Measurements from ENCODE around the gene GOLGA1.

Gene GOLGA1

DNA sequence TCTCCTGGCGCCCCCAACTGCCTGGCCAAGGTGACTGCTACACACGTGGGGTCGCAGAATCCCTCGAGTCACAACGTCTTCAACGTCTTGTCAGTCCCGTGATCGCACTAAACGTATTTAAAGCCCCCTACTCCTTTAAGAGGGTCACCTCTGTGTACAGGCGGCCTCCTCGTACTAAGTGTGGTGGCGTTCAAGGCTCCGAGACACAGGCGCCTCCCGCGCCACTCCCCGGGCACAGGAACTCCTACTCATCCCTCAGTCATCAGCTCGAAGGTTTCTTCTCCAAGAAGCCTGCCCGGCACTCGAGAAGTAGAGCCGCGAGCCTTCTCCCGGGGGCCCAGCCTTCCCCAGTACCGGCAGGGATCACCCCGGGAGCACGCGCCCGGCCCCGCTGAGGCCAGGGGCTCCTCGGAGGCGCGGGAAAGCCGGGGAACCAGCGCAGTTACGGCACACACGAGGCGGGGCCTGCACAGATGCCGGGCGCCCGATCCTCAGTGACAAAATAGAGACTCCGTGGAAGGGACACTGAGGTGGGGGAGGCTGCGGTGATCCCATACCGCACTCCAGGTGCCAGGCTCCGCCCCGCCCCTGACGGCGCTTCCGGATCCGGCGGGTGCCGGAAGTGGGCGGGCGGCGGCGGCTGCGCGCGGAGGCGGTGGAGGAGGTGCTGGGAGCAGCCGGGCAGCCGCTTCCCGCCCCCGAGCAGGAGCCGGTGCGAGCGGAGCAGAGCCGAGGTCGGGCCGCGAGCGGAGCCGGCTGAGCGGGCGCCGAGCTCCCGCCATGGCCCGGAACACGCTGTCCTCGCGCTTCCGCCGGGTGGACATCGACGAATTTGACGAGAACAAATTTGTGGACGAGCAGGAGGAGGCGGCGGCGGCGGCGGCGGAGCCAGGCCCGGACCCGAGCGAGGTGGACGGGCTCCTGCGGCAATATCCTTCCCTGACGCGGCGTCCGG is 72.1 kb downstream of the GOLGA1 start:
- peaks cover 30% of the 10 kb centered on the region for H3K36me3 Mint-ChIP-seq
- peak; percentile 89 for DNase-seq
- peak overlapping the region; percentile 99 for H3K27ac Mint-ChIP-seq
- no peaks in the 10 kb centered on the region for H3K9me3 Mint-ChIP-seq
- peaks cover 57% of the 10 kb centered on the region for H3K4me1 Mint-ChIP-seq
- peak overlapping the region; percentile 94 for H3K4me3 Mint-ChIP-seq
- no peaks in the 10 kb centered on the region for H3K27me3 Mint-ChIP-seq
- CTCF ChIA-PET: interaction anchor here (0.6 kb wide), 1 partner anchor 204 kb away, joined by 3 read pairs; no protein-coding TSS in a partner anchor

DNA sequence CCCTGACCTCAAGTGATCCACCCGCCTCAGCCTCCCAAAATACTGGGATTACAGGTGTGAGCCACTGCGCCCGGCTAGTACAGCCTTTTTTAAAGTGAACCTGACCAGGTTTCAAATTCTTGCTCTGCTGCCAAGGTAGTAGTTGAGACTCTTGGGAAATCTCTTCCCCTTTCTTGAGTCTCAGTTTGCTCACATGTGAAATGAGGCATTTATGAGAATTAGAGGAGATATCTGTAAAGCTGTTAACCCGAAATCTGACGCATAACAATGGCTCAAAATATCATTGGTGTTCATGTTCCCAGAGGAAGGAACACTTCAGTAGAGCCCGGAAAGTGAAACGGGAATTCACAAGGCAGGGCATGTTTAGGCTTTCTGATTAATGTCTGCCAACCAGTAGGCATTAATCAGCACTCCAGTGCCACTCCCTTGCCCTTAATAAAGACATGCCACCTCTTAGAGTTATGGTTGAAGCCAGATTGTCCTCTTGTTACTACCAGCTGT is 77.5 kb downstream of the GOLGA1 start:
- CTCF ChIA-PET: interaction anchor here (0.8 to 1.0 kb wide), 2 partner anchors 11 to 31 kb away, joined by 3 read pairs; no protein-coding TSS in a partner anchor
- Mint-ChIP-seq H3K4me3 (peak overlapping the region; percentile 57), H3K27me3 (peaks cover 3% of the 10 kb centered on the region), H3K9me3 (no peaks in the 10 kb centered on the region), H3K4me1 (peaks cover 49% of the 10 kb centered on the region), H3K36me3 (peaks cover 28% of the 10 kb centered on the region), H3K27ac (peak overlapping the region; percentile 33)
- no peak for DNase-seq

DNA sequence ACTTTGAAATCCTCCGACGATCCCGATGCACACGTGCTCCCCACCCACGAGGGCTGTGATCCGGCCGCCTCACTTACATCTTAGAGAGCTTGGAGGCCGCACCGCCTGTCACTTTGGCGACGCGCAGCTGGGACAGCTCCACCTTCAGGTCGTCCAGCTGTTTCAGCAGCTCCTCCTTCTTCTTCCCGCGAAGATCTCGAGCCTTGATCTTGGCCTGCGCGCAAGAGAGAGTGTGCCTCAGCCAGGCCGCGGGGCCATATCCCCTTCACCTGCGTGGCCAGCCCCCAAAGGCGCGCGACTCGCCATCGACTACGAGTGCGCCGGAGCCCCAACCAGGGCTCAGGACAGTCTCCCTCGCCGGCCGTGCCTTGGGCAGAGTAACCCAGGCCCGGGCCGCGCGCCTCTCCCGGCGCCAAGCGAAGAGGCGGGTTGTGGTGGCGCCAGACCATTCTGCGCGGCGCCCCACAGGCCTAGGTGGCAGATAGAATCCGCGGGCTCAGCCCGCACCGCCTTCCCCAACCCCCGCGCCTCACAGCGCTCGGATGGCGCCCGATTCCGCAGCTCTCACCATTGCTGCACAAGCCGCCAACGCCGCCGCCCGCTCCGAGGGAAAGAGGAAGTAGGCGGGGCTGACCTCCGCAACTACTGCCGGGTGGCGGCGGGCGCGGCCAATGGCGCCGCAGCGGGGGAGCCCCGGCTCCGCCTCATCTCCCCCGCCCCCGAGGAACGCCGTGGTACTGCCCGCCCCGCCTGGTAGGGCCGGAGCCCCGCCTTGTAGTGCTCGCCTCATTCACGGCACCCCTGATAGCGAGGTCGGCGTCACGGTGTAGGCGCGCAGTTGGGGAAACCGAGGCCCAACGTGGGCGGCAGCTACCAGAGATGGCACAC is 79.3 kb downstream of the GOLGA1 start, which contains the start of the genes ARPC5L and RPL35:
Gene ARPC5L, plus strand, starts transcription at position 789 of the 888 bp plus-strand sequence. CDS start 7,161 bp downstream, outside the sequence.
Gene RPL35, minus strand, starts transcription at position 616 of the 888 bp plus-strand sequence. Its CDS starts 45 bp downstream, at position 571.
- H3K9me3 Mint-ChIP-seq: no peaks in the 10 kb centered on the region
- peaks cover 35% of the 10 kb centered on the region for H3K4me1 Mint-ChIP-seq
- peaks cover 36% of the 10 kb centered on the region for H3K36me3 Mint-ChIP-seq
- peak within 1 kb of the TSS; percentile 97 for H3K27ac Mint-ChIP-seq
- peak within 1 kb of the TSS; percentile 95 for H3K4me3 Mint-ChIP-seq
- CTCF ChIA-PET: interaction anchor here (0.6 to 3.0 kb wide), 9 partner anchors 10 to 264 kb away, joined by 3 to 21 read pairs (median 3); partner anchors contain the start of genes NR6A1 and WDR38
- peak; percentile 97 for DNase-seq
- peaks cover 3% of the 10 kb centered on the region for H3K27me3 Mint-ChIP-seq

DNA sequence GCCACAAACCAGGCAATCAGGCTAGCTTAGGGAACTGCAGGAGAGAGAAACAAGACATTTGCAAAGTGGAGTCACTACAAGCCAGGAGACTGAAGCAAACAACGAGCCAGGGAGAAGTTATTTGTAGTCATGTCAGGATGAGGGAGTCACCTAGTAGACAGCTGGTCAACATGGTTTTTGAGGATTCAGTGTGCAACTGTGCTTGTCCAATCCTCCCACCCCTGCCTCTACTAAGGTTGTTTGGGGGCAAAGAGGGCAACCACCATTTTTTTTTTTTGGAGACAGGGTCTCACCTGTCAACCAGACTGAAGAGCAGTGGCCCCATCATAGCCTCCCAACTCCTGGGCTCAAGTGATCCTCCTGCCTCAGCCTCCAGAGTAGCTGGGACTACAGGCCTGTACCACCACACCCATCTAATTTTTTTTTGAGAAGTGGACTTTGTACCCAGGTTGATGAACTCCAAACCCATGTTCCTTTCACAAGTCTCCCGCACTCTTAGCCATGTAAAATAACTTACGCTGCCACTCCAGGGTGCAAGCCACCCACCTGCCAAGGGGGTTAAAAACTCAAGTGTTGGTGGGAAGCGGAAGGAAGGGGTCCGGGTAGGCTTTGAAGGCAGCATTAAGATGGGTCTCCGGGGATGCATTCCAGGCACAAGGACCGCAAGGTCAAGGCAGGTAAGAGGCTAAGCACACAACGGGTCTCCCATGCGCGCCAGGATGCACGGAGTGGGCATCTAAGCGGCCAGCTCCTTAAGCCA is 80.1 kb downstream of the GOLGA1 start:
- CTCF ChIA-PET: interaction anchor here (0.6 to 3.0 kb wide), 9 partner anchors 9 to 265 kb away, joined by 3 to 21 read pairs (median 3); partner anchors contain the start of genes NR6A1 and WDR38
- Mint-ChIP-seq H3K27ac (peak overlapping the region; percentile 97), H3K36me3 (peaks cover 36% of the 10 kb centered on the region), H3K4me1 (peaks cover 35% of the 10 kb centered on the region), H3K27me3 (peaks cover 3% of the 10 kb centered on the region), H3K9me3 (no peaks in the 10 kb centered on the region), H3K4me3 (peak overlapping the region; percentile 95)
- no peak for DNase-seq

DNA sequence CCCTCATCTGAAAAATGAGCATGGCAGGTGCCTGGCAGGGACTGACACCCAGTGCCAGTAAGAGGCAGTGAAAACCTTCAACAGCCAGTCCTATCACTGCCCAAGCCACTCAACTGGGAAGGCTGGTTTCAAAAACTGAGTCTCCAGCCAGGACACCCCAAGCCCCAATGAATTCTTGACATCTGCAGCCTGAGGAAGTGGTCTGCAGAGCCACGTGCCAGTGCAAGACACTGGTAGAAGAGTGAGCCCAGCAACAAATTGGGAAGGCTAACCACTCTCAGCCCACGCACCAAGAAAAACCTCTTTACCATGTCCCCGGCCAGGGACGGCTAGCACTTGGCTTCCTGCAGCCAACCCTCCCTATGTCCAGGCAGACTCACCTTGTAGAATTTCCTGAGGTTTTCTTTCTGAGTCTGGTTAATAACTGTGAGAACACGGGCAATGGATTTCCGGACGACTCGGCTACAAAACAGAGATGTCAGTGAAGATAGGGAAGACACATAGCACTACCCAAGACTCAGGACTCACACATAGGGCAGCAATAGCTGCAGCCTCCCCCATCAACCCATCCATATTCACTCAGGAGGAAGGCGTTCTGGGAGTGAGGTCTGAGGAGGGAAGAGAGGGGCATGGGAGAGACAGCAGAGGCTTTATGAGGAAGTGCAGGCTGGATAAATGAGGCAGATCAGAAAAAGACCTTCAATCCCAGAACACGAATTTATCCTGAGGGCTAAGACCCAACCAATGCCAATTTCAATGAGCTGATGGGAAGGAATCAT is 80.9 kb downstream of the GOLGA1 start:
- H3K4me1 Mint-ChIP-seq: peaks cover 35% of the 10 kb centered on the region
- no peak for DNase-seq
- H3K4me3 Mint-ChIP-seq: peak overlapping the region; percentile 95
- H3K27ac Mint-ChIP-seq: peak overlapping the region; percentile 75
- peaks cover 3% of the 10 kb centered on the region for H3K27me3 Mint-ChIP-seq
- CTCF ChIA-PET: interaction anchor here (0.6 to 3.0 kb wide), 9 partner anchors 8 to 91 kb away, joined by 3 to 21 read pairs (median 3); partner anchors contain the start of genes NR6A1 and WDR38
- peaks cover 37% of the 10 kb centered on the region for H3K36me3 Mint-ChIP-seq
- no peaks in the 10 kb centered on the region for H3K9me3 Mint-ChIP-seq

DNA sequence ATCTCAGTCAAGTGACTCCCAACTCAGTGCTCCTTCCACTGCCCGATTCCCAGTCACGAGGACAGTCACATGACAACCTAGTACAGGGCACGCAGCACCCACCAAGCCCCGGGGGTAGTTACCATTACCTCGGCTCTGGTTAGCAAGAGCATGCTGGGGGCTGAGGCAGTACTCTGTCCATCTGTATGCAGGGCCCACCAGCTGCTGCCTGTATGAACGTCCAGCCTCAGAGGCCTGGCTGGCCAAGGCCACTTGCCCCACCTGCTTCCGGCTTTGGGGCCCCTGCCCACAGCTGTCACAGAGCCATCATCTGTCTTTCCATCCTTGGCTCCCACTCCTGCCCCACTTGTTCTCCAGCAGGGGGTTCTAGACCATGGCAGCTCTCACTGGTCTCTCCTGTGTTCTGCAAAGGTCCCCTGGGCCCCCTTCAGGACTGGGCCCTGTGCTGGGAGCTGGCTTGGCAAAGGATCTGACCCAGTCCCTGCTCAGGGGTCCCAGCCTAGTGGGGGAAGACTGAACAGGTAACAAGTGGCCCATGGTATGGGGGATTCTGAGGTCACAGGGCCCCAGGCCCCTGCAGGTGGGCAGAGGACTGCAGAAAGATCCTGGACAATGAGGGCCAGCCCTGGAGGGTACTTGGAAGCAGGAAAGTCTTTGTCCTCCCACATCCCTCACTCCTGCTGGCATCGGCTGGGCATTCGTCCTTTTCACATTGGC is 82.4 kb downstream of the GOLGA1 start:
- Mint-ChIP-seq H3K4me3 (no peak overlapping the region), H3K9me3 (no peaks in the 10 kb centered on the region), H3K27ac (no peak overlapping the region), H3K4me1 (peaks cover 32% of the 10 kb centered on the region), H3K27me3 (peaks cover 12% of the 10 kb centered on the region), H3K36me3 (peaks cover 37% of the 10 kb centered on the region)
- no peak for DNase-seq
- CTCF ChIA-PET: interaction anchor here (1.0 to 14.6 kb wide), 3 partner anchors 19 to 92 kb away, joined by 3 to 332 read pairs (median 3); partner anchors contain the start of genes NR6A1 and OLFML2A

DNA sequence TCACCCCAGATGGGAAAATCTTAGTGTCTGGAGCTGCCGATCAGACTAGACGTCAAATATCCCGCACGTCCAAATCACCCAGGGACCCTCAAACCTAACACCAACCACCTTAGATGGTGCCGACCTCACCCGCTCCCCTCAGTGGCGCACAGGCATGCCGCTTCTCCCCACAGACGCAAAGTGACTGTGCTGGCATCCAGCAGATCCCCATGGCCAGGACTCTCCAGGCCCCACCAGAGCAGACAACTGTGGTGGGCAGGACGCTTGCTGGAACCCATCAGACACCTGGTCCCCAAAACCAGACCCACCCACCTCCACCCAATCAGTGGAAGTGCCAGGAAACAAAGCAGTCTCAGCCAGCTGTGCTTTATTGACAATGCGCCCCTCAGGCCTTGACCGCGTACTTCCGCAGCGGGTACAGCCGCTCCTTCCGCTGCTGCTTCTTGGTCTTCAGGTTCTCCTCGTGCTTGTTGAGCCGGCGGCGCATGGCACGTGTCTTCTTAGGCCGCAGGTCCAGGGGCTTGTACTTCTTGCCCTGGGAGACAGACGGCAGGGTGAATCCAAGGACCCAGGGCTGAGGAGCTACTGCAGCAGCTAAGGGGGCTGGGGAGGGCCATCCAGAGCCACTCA is 83.2 kb downstream of the GOLGA1 start:
- no peak for DNase-seq
- peaks cover 36% of the 10 kb centered on the region for H3K4me1 Mint-ChIP-seq
- H3K9me3 Mint-ChIP-seq: no peaks in the 10 kb centered on the region
- peaks cover 37% of the 10 kb centered on the region for H3K36me3 Mint-ChIP-seq
- CTCF ChIA-PET: interaction anchor here (14.6 kb wide), 1 partner anchor 82 kb away, joined by 332 read pairs; the partner anchor contains the start of genes NR6A1 and OLFML2A
- H3K27me3 Mint-ChIP-seq: peaks cover 20% of the 10 kb centered on the region
- H3K4me3 Mint-ChIP-seq: no peak overlapping the region
- H3K27ac Mint-ChIP-seq: no peak overlapping the region

DNA sequence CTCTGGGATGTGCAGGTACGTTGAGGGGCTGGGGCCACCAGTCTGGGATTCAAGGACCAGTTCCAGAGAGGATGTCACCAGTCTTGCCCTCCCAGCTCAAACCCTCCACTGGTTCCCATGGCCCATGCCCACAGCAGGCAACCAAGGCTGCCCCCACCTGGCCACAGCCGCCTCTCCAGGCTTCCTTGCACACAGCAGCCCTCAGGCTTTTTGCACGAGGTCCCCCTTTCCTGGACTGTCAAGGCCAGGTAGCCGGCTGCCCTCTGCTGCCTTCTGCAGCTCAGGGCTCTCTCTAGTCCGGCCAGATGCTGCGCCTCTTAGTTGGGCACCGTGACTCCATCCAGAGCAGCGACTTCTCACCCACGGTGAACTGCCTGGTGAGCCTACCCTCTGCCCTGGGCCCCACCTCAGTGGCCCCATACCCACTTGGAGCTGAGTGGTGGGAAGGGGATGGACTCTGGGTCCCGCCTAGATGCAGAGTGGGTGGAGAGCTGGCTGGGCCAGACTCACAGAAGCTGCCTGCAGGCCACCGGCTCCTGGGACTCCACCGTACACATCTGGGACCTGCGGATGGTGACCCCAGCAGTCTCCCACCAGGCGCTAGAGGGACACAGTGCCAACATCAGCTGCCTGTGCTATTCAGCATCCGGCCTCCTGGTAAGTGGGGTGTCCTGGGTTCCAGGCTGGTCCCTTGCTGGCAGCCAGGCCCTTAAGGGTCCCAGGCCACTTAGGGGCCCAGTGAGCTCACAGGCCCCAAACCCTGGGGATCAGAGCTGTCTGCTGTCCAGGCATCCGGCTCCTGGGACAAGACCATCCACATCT is 84.7 kb downstream of the GOLGA1 start:
- peaks cover 34% of the 10 kb centered on the region for H3K36me3 Mint-ChIP-seq
- no peak overlapping the region for H3K27ac Mint-ChIP-seq
- no peak for DNase-seq
- H3K27me3 Mint-ChIP-seq: peaks cover 32% of the 10 kb centered on the region
- CTCF ChIA-PET: interaction anchor here (1.4 to 14.6 kb wide), 2 partner anchors 22 to 81 kb away, joined by 3 to 332 read pairs; partner anchors contain the start of genes NR6A1 and OLFML2A
- no peaks in the 10 kb centered on the region for H3K9me3 Mint-ChIP-seq
- no peak overlapping the region for H3K4me3 Mint-ChIP-seq
- peaks cover 31% of the 10 kb centered on the region for H3K4me1 Mint-ChIP-seq

DNA sequence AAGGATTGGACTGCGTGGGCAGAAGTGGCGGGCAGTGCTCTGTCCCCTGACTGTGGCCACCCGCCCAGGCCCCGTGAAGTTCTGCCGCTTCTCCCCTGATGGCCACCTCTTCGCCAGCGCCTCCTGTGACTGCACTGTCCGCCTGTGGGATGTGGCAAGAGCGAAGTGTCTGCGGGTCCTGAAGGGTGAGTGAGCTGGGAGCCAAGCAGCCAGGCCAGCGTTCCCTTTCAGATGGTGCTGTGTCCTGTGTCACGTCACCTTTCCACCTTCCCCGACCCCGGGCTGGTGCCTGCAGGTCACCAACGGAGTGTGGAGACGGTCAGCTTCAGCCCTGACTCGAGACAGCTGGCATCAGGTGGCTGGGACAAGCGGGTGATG is 85.3 kb downstream of the GOLGA1 start:
- peaks cover 29% of the 10 kb centered on the region for H3K36me3 Mint-ChIP-seq
- H3K9me3 Mint-ChIP-seq: no peaks in the 10 kb centered on the region
- H3K27me3 Mint-ChIP-seq: peaks cover 38% of the 10 kb centered on the region
- H3K4me3 Mint-ChIP-seq: no peak overlapping the region
- CTCF ChIA-PET: interaction anchor here (0.8 to 14.6 kb wide), 4 partner anchors 15 to 91 kb away, joined by 3 to 332 read pairs (median 16); partner anchors contain the start of genes NR6A1 and OLFML2A
- H3K4me1 Mint-ChIP-seq: peaks cover 25% of the 10 kb centered on the region
- no peak for DNase-seq
- no peak overlapping the region for H3K27ac Mint-ChIP-seq

DNA sequence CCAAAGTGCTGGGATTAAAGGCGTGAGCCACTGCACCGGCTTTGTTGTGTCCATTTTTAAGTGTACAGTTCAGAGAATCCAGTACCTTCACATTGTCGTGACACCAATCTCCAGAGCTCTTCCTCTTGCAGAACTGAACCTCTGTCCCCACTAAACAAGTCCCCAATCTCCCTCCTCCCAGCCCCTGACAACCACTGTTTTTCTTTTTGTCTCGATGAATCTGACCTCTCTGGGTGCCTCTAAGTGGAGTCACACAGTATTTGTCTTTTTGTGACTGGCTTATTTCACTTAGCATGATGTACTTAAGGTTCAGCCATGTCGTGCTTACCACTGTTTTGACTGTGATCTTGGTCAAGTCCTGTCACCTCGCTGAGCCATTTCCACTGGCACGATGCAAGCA is 86.1 kb downstream of the GOLGA1 start:
- H3K4me3 Mint-ChIP-seq: no peak overlapping the region
- CTCF ChIA-PET: interaction anchor here (0.8 to 14.6 kb wide), 5 partner anchors 14 to 289 kb away, joined by 3 to 332 read pairs (median 26); partner anchors contain the start of genes NR6A1 and OLFML2A
- H3K36me3 Mint-ChIP-seq: peaks cover 22% of the 10 kb centered on the region
- H3K9me3 Mint-ChIP-seq: no peaks in the 10 kb centered on the region
- peaks cover 39% of the 10 kb centered on the region for H3K27me3 Mint-ChIP-seq
- H3K4me1 Mint-ChIP-seq: peaks cover 18% of the 10 kb centered on the region
- DNase-seq: no peak
- no peak overlapping the region for H3K27ac Mint-ChIP-seq
